K562 (cell line): Measurements from ENCODE around the gene KCNK7. TPM values are rescaled to one million over a fixed set of nuclear protein-coding genes. Genes with fewer than 3 reads are reported as not detected.

Experiments used
- CEBPG ChIP-seq, 3 experiments: fragments of 200-800 bp in 1 of 3; sonication (Bioruptor generic) in 1 of 3; sonication (generic) in 1 of 3; formaldehyde crosslinking in 1 of 3; IDR thresholded peaks in 2 of 3; conservative IDR thresholded peaks in 1 of 3; 2 replicates each; pipeline versions ENCODE4 v1.6.1 to v1.8.0; 2016 to 2022; ENCODE audit warnings: missing compliant biosample characterization in 2 of 3, missing genetic modification characterization in 2 of 3, mild to moderate bottlenecking in 1 of 3, missing genetic modification reagents in 1 of 3
- CREM ChIP-seq: IDR thresholded peaks from 2 replicates; pipeline ENCODE4 v1.6.1; 2014; ENCODE audit warnings: antibody characterized with exemption, low read depth
- FOXJ2 ChIP-seq: fragments of 200-800 bp; sonication (Bioruptor generic); IDR thresholded peaks from 2 replicates; pipeline ENCODE4 v1.6.1; 2016; ENCODE audit warnings: missing genetic modification characterization, missing compliant biosample characterization
- HDAC2 ChIP-seq: fragments of 450-650 bp; IDR thresholded peaks from 2 replicates; pipeline ENCODE4 v1.6.1; 2016; ENCODE audit warnings: mild to moderate bottlenecking
- HDAC6 ChIP-seq: IDR thresholded peaks from 2 replicates; pipeline ENCODE4 v1.6.1; 2012; ENCODE audit warnings: low read depth, mild to moderate bottlenecking, control low read depth, inconsistent platforms, low read length, moderate library complexity
- HMGXB4 ChIP-seq: sonication (generic); formaldehyde crosslinking; IDR thresholded peaks from 2 replicates; pipeline ENCODE4 v1.8.1; 2023; ENCODE audit warnings: mild to moderate bottlenecking, missing genetic modification reagents
- HNRNPL ChIP-seq: fragments of 200-400 bp; formaldehyde crosslinking; IDR thresholded peaks from 2 replicates; pipeline ENCODE4 v1.6.1; 2017; ENCODE audit warnings: low read depth, mild to moderate bottlenecking, low read length
- MIER1 ChIP-seq: fragments of 450-650 bp; IDR thresholded peaks from 2 replicates; pipeline ENCODE4 v1.6.1; 2016; ENCODE audit warnings: antibody characterized with exemption, mild to moderate bottlenecking, low read depth
- MLLT1 ChIP-seq, 2 experiments: fragments of 450-650 bp; IDR thresholded peaks; 2 replicates each; pipeline ENCODE4 v1.6.1; 2016
- MYNN ChIP-seq, 2 experiments: sonication (generic); formaldehyde crosslinking in 1 of 2; IDR thresholded peaks; 2 replicates each; pipeline versions ENCODE4 v1.5.0 to v1.6.1; 2016 to 2020; ENCODE audit warnings: antibody characterized with exemption in 1 of 2, missing genetic modification reagents in 1 of 2
- RBFOX2 ChIP-seq: fragments of 200-400 bp; formaldehyde crosslinking; IDR thresholded peaks from 2 replicates; pipeline ENCODE4 v1.6.1; 2017; ENCODE audit warnings: low read depth, mild to moderate bottlenecking, low read length, moderate library complexity
- RFX1 ChIP-seq: fragments of 450-650 bp; IDR thresholded peaks from 2 replicates; pipeline ENCODE4 v1.6.1; 2016; ENCODE audit warnings: mild to moderate bottlenecking, moderate library complexity
- SIN3A ChIP-seq, 2 experiments: fragments of 150-350 bp in 1 of 2; IDR thresholded peaks; 2 replicates each; pipeline ENCODE4 v1.6.1; 2011 to 2016; ENCODE audit warnings: borderline replicate concordance in 2 of 2, low read depth in 2 of 2, low read length in 2 of 2, mild to moderate bottlenecking in 2 of 2, moderate library complexity in 2 of 2; ENCODE audit not compliant: control insufficient read depth in 1 of 2
- SMAD1 ChIP-seq: fragments of 150-350 bp; IDR thresholded peaks from 2 replicates; pipeline ENCODE4 v1.6.1; 2014; ENCODE audit warnings: low read length, low read depth; ENCODE audit not compliant: partially characterized antibody
- TAL1 ChIP-seq: fragments of 450-650 bp; IDR thresholded peaks from 2 replicates; pipeline ENCODE4 v1.6.1; 2016; ENCODE audit warnings: mild to moderate bottlenecking
- TFAP4 ChIP-seq: sonication (generic); formaldehyde crosslinking; IDR thresholded peaks from 2 replicates; pipeline ENCODE4 v1.8.0; 2022; ENCODE audit warnings: missing genetic modification reagents, mild to moderate bottlenecking, moderate library complexity, borderline replicate concordance
- THAP12 ChIP-seq: fragments of 250-450 bp; sonication (Bioruptor Pico); IDR thresholded peaks from 2 replicates; pipeline ENCODE4 v1.9.0; 2021; ENCODE audit warnings: mild to moderate bottlenecking, inconsistent platforms
- U2AF1 ChIP-seq: fragments of 200-400 bp; formaldehyde crosslinking; optimal IDR thresholded peaks from 2 replicates; pipeline ENCODE3; 2017; ENCODE audit warnings: mild to moderate bottlenecking, low read depth, low read length, moderate library complexity
- ZNF174 ChIP-seq: fragments of 250-450 bp; sonication (Bioruptor Pico); IDR thresholded peaks from 2 replicates; pipeline ENCODE4 v1.4.0; 2020; ENCODE audit warnings: mild to moderate bottlenecking
- polyA plus RNA-seq, 8 experiments: library from polyadenylated mRNA; depleted of rRNA in 4 of 8; stranded (reverse) in 5 of 8; unstranded in 3 of 8; fragments of >200 nt; fragmentation: Nextera tagmentation in 2 of 8; fragmentation: Illumina TruSeq in 1 of 8; extraction: Ambion mirVana in 2 of 8; extraction: Trizol in 1 of 8; gene quantifications; 2 replicates each; pipeline versions ENCODE4 v1.2.1 to v1.2.3, GENCODE V29; 2011 to 2014; ENCODE audit warnings: inconsistent platforms in 1 of 8, missing spikeins in 1 of 8
- total RNA-seq, 7 experiments: library from RNA; depleted of rRNA in 6 of 7; stranded (reverse); fragments of >200 nt in 6 of 7; fragmentation: Illumina TruSeq in 2 of 7; extraction: Trizol in 2 of 7; gene quantifications; 2 replicates each; pipeline versions ENCODE4 v1.2.1 to v1.2.3, GENCODE V29; 2011 to 2021; ENCODE audit warnings: low replicate concordance in 1 of 7

KCNK7 gene
- total and polyA plus RNA-seq, 9 of the 15 experiments (the other 6 are each of a cell fraction or from before 2014, with no cell fraction given) = 0.07 to 0.40 TPM; not detected in 7

GRCh38 chr11:65551572-65552387, 43.8 kb downstream of the KCNK7 start (continued):
- TF ChIP-seq MIER1 (0 out of 2 replicates have a peak, but pooled peaks have one; percentile 49), CEBPG (CRISPR knock-in tag; IDR thresholded peaks at IDR 0.05) (peak; percentile 5; the same call in 1 of the 2 replicates), CEBPG (tag; conservative IDR thresholded peaks at IDR 0.05 in 1 of 2, IDR thresholded peaks at IDR 0.05 in 1 of 2) (no peak), FOXJ2 (no peak), RFX1 (no peak), HNRNPL (peak; percentile 85), ZNF174 (CRISPR knock-in tag) (no peak), TAL1 (0 out of 2 replicates have a peak, but pooled peaks have one; percentile 2), MLLT1 (IDR thresholded peaks at IDR 0.05) (peak; percentile 38 to 52; a peak in 1 of 4 replicates), SIN3A (IDR thresholded peaks at IDR 0.05; ENCODE audit: borderline replicate concordance in 2 of 2, control insufficient read depth in 1 of 2, low read depth in 2 of 2, low read length in 2 of 2) (no peak), THAP12 (CRISPR knock-in tag) (0 out of 2 replicates have a peak, but pooled peaks have one; percentile 28), U2AF1 (no peak), HMGXB4 (0 out of 2 replicates have a peak, but pooled peaks have one; percentile 30), SMAD1 (no peak), RBFOX2 (peak; percentile 29), TFAP4 (CRISPR knock-in tag) (peak; percentile 11; the same call in 1 of the 2 replicates), HDAC6 (0 out of 2 replicates have a peak, but pooled peaks have one; percentile 58), CREM (peak; percentile 64; the same call in 1 of the 2 replicates), HDAC2 (0 out of 2 replicates have a peak, but pooled peaks have one; percentile 18), MYNN (IDR thresholded peaks at IDR 0.05) (peak; percentile 46; the same call in 1 of the 2 replicates), MYNN (CRISPR knock-in tag; IDR thresholded peaks at IDR 0.05) (no peak)
